GM12873 (cell line): ENCODE measurements around the gene ICAM2.

Experiments used
- TF ChIP-seq, protein P1 (sequence below): IDR thresholded peaks from 2 replicates; pipeline ENCODE4 v1.5.1; 2012; ENCODE audit warnings: low read depth, mild to moderate bottlenecking, moderate library complexity, low read length, control low read depth; ENCODE audit not compliant: insufficient read depth; ENCODE audit errors: missing control alignments

Gene ICAM2

DNA sequence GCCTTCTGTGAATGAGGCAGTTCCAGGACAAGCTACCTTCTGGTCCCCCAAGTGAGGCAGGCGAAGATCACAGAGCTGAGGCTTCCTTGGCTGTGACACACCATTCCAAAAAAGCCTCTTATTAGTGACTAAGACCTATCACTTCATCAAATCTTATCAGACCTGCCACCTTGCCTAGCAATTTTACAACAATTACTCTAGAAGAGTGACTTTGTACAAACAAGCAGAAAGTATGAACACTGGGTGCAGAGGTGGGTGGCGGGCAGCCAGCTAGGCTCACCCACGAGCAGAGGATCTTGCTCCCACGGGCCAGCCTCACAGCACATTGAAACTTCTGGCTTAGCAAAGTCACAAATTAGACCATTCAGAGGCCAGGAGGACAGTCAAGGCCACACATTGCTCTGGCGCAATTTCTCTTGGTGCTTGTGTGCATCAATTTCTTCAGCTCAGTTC, 2.2 kb upstream of the ICAM2 start:
- TF ChIP-seq, protein P1, sequence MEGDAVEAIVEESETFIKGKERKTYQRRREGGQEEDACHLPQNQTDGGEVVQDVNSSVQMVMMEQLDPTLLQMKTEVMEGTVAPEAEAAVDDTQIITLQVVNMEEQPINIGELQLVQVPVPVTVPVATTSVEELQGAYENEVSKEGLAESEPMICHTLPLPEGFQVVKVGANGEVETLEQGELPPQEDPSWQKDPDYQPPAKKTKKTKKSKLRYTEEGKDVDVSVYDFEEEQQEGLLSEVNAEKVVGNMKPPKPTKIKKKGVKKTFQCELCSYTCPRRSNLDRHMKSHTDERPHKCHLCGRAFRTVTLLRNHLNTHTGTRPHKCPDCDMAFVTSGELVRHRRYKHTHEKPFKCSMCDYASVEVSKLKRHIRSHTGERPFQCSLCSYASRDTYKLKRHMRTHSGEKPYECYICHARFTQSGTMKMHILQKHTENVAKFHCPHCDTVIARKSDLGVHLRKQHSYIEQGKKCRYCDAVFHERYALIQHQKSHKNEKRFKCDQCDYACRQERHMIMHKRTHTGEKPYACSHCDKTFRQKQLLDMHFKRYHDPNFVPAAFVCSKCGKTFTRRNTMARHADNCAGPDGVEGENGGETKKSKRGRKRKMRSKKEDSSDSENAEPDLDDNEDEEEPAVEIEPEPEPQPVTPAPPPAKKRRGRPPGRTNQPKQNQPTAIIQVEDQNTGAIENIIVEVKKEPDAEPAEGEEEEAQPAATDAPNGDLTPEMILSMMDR = no peak

DNA sequence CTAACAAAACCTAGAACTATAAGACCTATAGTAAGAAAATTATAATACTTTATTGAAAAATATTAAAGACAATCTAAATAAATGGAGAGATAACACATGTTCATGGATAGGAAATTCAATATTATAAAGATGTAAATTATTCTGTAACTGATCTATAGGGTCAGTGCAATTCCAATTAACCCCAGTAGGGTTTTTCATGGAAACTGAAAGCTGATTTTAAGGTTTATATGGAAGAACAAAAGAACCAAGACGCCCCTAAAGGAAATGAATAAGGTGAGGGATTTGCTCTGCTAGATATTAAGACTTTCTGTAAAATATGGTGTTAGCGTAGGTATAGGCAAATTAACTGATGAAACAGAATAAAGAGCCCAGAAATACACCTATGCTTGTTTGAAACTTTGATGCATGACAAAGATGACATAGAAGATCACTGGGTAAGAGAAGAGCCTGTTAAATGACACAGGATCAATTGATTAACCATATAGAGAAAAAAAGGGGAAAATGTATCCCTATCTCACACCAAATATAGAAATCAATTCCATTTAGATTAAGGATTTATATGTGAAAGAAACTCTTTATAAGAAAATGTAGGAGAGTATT, 3.0 kb downstream of the ICAM2 start:
- TF ChIP-seq, protein P1 = peak; percentile 43

DNA sequence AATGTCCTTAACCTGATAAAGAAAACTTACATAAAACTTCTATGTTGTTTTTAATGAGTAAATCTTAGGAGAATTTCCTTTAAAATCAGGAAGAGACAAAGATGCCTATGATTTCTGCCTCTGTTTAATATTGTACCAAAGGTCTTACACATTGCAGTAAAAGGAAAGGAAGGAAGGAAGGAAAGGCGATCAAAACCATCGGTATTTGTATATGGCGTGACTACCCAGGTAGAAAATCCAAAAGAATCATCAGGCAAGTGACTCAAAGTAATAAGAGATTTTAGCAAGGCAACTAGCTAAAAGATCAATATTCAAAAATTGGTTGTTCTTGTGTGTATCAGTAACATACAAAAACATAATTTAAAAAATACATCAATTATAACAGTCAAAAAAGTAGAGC, 3.5 kb downstream of the ICAM2 start:
- TF ChIP-seq, protein P1 = no peak

DNA sequence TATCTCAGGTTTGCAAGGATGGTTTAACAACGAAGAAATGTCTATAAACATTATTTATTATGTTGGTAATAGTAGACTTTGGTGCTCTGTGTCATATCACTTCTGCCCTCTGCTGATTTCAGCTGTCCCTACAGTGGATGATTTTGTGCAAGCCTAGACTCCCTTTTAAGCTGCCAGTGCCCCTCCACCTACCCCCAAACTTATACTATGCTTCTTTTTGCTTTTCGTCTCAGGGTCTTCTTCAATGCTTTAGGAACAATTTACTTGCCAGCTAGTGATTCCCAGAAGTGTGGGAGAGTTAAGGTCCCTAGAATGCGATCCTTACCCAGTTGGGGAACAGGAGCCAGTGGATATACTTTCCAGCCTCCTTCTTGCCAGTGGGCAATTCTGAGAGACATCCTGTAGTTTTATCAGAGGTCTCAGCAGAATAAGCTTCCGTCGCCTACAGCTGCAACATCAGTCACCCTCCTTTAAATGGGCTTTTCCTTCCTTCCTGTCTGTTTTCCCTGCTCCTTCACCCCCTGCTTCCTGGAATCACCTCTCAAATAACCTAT, 4.1 kb downstream of the ICAM2 start:
- TF ChIP-seq, protein P1 = peak; percentile 44

DNA sequence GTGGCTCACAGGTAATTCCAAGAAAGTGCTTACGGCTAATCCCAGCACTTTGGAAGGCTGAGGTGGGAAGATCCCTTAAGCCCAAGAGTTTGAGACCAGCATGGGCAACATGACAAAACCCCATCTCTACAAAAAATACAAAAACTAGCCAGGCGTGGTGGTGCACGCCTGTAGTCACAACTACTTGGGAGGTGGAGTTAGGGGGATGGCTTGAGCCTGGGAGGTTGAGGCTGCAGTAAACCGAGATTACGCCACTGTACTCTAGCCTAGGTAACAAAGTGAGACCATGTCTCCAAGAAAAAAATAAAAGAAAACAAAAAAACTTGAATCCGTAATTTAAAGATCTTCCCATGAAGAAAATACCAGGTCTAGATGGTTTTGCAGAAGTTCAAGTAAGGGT, 5.0 kb downstream of the ICAM2 start:
- TF ChIP-seq, protein P1 = no peak

DNA sequence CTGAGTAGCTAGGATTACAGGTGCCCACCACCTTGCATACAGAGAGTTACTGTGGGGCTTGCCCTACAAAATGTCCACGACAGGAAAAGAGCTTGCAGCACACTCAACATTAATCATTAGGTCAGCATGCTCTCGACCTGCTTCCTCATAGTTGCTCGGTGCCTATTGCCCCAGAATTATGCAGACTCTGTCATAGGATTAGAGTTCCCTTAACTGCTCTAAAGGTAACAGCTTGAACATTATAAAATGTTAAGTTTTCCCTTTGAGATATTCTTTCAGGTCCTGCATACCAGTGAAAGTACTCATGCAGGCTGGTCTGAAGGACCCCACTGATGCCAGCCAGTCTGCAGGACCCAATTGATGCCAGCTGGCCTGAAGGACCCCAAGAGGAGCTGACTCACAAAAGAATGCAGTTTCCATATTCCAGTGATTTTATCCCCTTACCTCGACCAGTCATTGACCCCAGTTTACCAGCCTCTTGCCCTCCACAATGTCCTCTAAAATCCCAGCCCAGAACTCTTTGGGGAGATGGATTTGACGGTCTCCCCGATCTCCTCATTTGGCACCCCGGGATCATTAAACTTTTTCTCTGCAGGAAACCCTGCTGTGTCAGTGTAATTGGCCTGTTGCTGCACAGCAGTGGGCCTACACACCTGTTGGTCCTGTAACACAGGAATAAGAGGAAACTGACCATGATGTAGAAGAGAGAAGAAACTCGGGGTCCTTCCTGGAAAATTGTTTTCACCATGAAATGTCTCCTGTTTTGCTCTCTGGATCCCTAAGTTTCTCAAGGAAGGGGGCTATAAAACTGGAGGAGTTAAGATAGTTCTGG, 10.6 kb downstream of the ICAM2 start:
- TF ChIP-seq, protein P1 = no peak

DNA sequence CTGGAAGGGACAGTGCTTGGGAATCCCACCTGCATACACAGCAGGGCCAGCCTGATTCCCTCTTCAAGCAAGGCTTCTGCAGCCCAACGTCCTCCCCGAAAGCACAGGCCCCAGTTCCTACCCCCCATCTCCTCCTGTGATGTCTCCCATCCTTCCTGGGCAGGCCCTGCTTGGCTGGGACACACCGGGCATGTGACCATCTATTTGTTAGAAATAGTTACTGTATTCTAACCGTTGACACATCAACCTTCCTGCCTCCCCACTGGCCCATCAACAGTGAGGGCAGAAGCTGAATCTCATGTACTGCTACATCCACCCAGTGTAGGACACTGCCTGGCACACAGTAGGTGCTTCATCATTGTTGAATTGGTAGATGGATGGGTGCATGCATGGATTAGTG, 11.6 kb downstream of the ICAM2 start:
- TF ChIP-seq, protein P1 = no peak
